NK-92 treated with Interleukin-12 subunit alpha and Interleukin-12 subunit beta, amount 100 ng/mL, for 24 hours (cell line): ENCODE measurements around the gene ARG1.
"Not testable (repeated sequence)": the region's sequence is repeated elsewhere in the genome, so short reads cannot be mapped to it uniquely, and the experiment has no call there.

Experiments used
- DNase-seq: peaks from one replicate; lab custom pipeline; 2025; lab: John Stamatoyannopoulos, UW

ARG1 gene

GRCh38 chr6:131572686-131573415 is at the start of gene ARG1:
Gene ARG1, plus strand, starts transcription at chr6:131573226. Its CDS starts 57 bp downstream, at chr6:131573283.
- DNase-seq: no peak

- DNase-seq: no peak
These were observed 48.9 kb upstream of the ARG1 start for GRCh38 chr6:131523988-131524673.

- no peak for DNase-seq
These were observed 48.2 kb upstream of the ARG1 start for GRCh38 chr6:131524695-131525336.

GRCh38 chr6:131530936-131531335 is 42.1 kb upstream of the ARG1 start:
- DNase-seq: not testable (repeated sequence)

GRCh38 chr6:131531681-131532080 is 41.3 kb upstream of the ARG1 start:
- DNase-seq: not testable (repeated sequence)

GRCh38 chr6:131532580-131533039 is 40.4 kb upstream of the ARG1 start:
- no peak for DNase-seq

- DNase-seq: not testable (repeated sequence)
These were observed 34.4 kb upstream of the ARG1 start for GRCh38 chr6:131538615-131539014.

GRCh38 chr6:131545317-131545716 is 27.7 kb upstream of the ARG1 start:
- no peak for DNase-seq

- no peak for DNase-seq
These were observed 25.5 kb upstream of the ARG1 start for GRCh38 chr6:131547488-131547887.

GRCh38 chr6:131548441-131548840 is 24.6 kb upstream of the ARG1 start:
- no peak for DNase-seq

- no peak for DNase-seq
These were observed 23.2 kb upstream of the ARG1 start for GRCh38 chr6:131549811-131550210.

- no peak for DNase-seq
These were observed 21.1 kb upstream of the ARG1 start for GRCh38 chr6:131551902-131552301.

GRCh38 chr6:131552572-131552971 is 20.5 kb upstream of the ARG1 start:
- DNase-seq: no peak

GRCh38 chr6:131555992-131556391 is 17.0 kb upstream of the ARG1 start:
- no peak for DNase-seq

- no peak for DNase-seq
These were observed 14.1 kb upstream of the ARG1 start for GRCh38 chr6:131558922-131559321.

- DNase-seq: no peak
These were observed 10.9 kb upstream of the ARG1 start for GRCh38 chr6:131561925-131562707.

GRCh38 chr6:131565056-131565455 is 8.0 kb upstream of the ARG1 start:
- DNase-seq: no peak

- DNase-seq: no peak
These were observed 4.3 kb upstream of the ARG1 start for GRCh38 chr6:131568726-131569125.

GRCh38 chr6:131574133-131574532 is 1.1 kb downstream of the ARG1 start:
- no peak for DNase-seq

- no peak for DNase-seq
These were observed 1.7 kb downstream of the ARG1 start for GRCh38 chr6:131574686-131575085.

GRCh38 chr6:131575834-131576478 is 2.9 kb downstream of the ARG1 start:
- no peak for DNase-seq

- no peak for DNase-seq
These were observed 8.5 kb downstream of the ARG1 start for GRCh38 chr6:131581523-131581922.
